ENCODE results near the gene CFAP221. TPM values are rescaled to one million over a fixed set of nuclear protein-coding genes. Genes with fewer than 3 reads are reported as not detected.
"Not testable (repeated sequence)": the region's sequence is repeated elsewhere in the genome, so short reads cannot be mapped to it uniquely, and the experiment has no call there.

The CFAP221 gene
- total RNA-seq, 4 donors from 2014 or later, result 0.25 to 8.6 (median 0.66) TPM; not detected in 1

GRCh38 chr2:119617455-119617854 is 73.2 kb downstream of the CFAP221 start:
- no peak overlapping the region for H3K4me3 ChIP-seq
- peaks cover 0 to 31% (median 0%) of the 10 kb centered on the region in 3 donors for H3K9me3 ChIP-seq
- 71 to 79% methylated on average over 1 to 2 of the region's 2 CpGs for WGBS, 2 donors (ENCODE audit: low coverage in 1 of 2)
- H3K4me1 ChIP-seq, result no peaks in the 10 kb centered on the region
- peaks cover 28% of the 10 kb centered on the region for H3K27me3 ChIP-seq
- H3K36me3 ChIP-seq, result no peaks in the 10 kb centered on the region
- TF ChIP-seq EP300 (IDR thresholded peaks at IDR 0.05) (no peak), POLR2AphosphoS5 (IDR thresholded peaks at IDR 0.05) (no peak), CTCF (IDR thresholded peaks at IDR 0.05) (no peak), POLR2A (IDR thresholded peaks at IDR 0.05) (no peak)
- H3K27ac ChIP-seq, result no peak overlapping the region
- no peak for ATAC-seq

- WGBS, 2 donors (ENCODE audit: low coverage in 1 of 2), result 0% methylated on average over 1 of the region's 7 CpGs; no CpG with 5 or more reads in 1 of the 2 donors
- Histone ChIP-seq H3K9me3 (peaks cover 0 to 22% (median 0%) of the 10 kb centered on the region in 3 donors), H3K27me3 (peaks cover 28% of the 10 kb centered on the region)
- ATAC-seq, H3K36me3 ChIP-seq, H3K4me3 ChIP-seq, H3K4me1 ChIP-seq, H3K27ac ChIP-seq: not testable (repeated sequence)
Measured at GRCh38 chr2:119618725-119619124, 74.5 kb downstream of the CFAP221 start.

GRCh38 chr2:119625226-119625625 is 81.0 kb downstream of the CFAP221 start:
- no peaks in the 10 kb centered on the region for H3K27me3 ChIP-seq
- no peak for TF ChIP-seq POLR2AphosphoS5 (IDR thresholded peaks at IDR 0.05)
- no peak for TF ChIP-seq POLR2A (IDR thresholded peaks at IDR 0.05)
- no peak for TF ChIP-seq EP300 (IDR thresholded peaks at IDR 0.05)
- no peak for TF ChIP-seq CTCF (IDR thresholded peaks at IDR 0.05)

GRCh38 chr2:119629323-119629825 is 85.1 kb downstream of the CFAP221 start:
- 67% methylated on average over 1 of the region's 5 CpGs; no CpG with 5 or more reads in 1 of the 2 donors for WGBS, 2 donors (ENCODE audit: low coverage in 1 of 2)

More at GRCh38 chr2:119625226-119625625, 81.0 kb downstream of the CFAP221 start:
- Histone ChIP-seq H3K9me3 (peaks cover 0 to 5% (median 0%) of the 10 kb centered on the region in 3 donors), H3K4me1 (no peaks in the 10 kb centered on the region), H3K27ac (no peak overlapping the region), H3K4me3 (no peak overlapping the region), H3K36me3 (no peaks in the 10 kb centered on the region)
- WGBS, 2 donors (ENCODE audit: low coverage in 1 of 2), result 82 to 94% methylated on average over 2 to 3 of the region's 3 CpGs
- no peak for ATAC-seq

GRCh38 chr2:119630121-119630520 is 85.9 kb downstream of the CFAP221 start:
- Histone ChIP-seq H3K27me3 (no peaks in the 10 kb centered on the region), H3K9me3 (no peaks in the 10 kb centered on the region), H3K27ac (no peak overlapping the region), H3K36me3 (no peaks in the 10 kb centered on the region), H3K4me1 (no peaks in the 10 kb centered on the region), H3K4me3 (no peak overlapping the region)
- ATAC-seq, result no peak
- TF ChIP-seq POLR2A (IDR thresholded peaks at IDR 0.05), result no peak
- 72 to 92% methylated on average over 2 to 4 of the region's 4 CpGs for WGBS, 2 donors (ENCODE audit: low coverage in 1 of 2)

More at GRCh38 chr2:119629323-119629825, 85.1 kb downstream of the CFAP221 start:
- Histone ChIP-seq H3K27me3 (no peaks in the 10 kb centered on the region), H3K4me1 (no peaks in the 10 kb centered on the region), H3K36me3 (no peaks in the 10 kb centered on the region), H3K9me3 (no peaks in the 10 kb centered on the region), H3K27ac (no peak overlapping the region), H3K4me3 (no peak overlapping the region)
- no peak for TF ChIP-seq CTCF (IDR thresholded peaks at IDR 0.05)
- TF ChIP-seq POLR2AphosphoS5 (IDR thresholded peaks at IDR 0.05), result no peak
- TF ChIP-seq EP300 (IDR thresholded peaks at IDR 0.05), result no peak
- no peak for TF ChIP-seq POLR2A (IDR thresholded peaks at IDR 0.05)
- no peak for ATAC-seq

GRCh38 chr2:119637371-119637770 is 93.1 kb downstream of the CFAP221 start:
- Histone ChIP-seq H3K4me3 (no peak overlapping the region), H3K9me3 (no peaks in the 10 kb centered on the region), H3K4me1 (peaks cover 0 to 5% (median 2%) of the 10 kb centered on the region in 3 donors), H3K27ac (no peak overlapping the region), H3K36me3 (no peaks in the 10 kb centered on the region), H3K27me3 (peaks cover 16% of the 10 kb centered on the region)
- 48 to 52% methylated on average over 5 of the region's 5 CpGs for WGBS, 2 donors (ENCODE audit: low coverage in 1 of 2)
- no peak for TF ChIP-seq POLR2AphosphoS5 (IDR thresholded peaks at IDR 0.05)
- ATAC-seq, result no peak

Measured in gastroesophageal sphincter (tissue), 4 donors.